Muscle of back (tissue), 11 donors: ENCODE results near the gene TNP2. TPM values are rescaled to one million over a fixed set of nuclear protein-coding genes. Genes with fewer than 3 reads are reported as not detected.
A peak's percentile ranks its signal among the peaks of the same experiment; 100 is the strongest.

Source experiments
- DNase-seq, 3 donors: peaks; one replicate each; pipeline versions ENCODE4 v3.0.0 to v3.0.0-alpha.2; 2013
- polyA plus RNA-seq, 10 donors: library from polyadenylated mRNA; unstranded; fragments of 120-200 nt; gene quantifications; one replicate each; pipeline ENCODE4 v1.2.1, GENCODE V29; 2013; ENCODE audit not compliant: insufficient read length in 10 of 10

TNP2 gene
- polyA plus RNA-seq, 10 donors = not detected

DNA sequence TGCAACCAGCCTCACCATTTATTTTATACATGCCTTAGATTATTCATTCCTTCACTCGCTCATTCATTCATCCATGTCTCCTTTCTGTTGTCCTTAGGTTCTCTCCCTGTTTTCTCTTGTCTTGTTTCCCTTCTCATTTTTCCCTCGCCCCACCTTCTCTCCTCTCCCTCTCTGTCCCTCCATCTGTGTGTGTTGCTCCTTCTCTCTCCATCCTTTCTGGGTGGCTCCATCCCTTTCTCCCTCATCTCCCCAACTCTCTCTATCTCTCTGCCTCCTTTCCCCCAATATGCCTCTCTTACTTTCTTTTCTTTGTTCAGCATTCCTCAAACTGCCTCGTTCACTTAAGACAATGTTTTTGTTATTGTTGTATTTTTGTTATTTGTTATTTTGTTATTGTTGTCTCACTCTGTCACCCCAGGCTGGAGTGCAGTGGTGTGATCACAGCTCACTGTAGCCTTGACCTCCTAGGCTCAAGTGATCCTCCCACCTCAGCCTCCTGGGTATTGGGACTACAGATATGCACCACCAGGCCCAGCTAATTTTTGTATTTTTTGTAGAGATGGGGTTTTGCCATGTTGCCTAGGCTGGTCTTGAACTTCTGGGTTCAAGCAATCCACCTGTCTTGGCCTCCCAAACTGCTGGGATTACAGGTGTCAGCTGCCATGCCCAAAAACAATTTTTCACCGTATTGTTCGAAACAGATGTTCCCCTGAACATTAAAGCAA is 27.5 kb downstream of the TNP2 start:
- DNase-seq = no peak

DNA sequence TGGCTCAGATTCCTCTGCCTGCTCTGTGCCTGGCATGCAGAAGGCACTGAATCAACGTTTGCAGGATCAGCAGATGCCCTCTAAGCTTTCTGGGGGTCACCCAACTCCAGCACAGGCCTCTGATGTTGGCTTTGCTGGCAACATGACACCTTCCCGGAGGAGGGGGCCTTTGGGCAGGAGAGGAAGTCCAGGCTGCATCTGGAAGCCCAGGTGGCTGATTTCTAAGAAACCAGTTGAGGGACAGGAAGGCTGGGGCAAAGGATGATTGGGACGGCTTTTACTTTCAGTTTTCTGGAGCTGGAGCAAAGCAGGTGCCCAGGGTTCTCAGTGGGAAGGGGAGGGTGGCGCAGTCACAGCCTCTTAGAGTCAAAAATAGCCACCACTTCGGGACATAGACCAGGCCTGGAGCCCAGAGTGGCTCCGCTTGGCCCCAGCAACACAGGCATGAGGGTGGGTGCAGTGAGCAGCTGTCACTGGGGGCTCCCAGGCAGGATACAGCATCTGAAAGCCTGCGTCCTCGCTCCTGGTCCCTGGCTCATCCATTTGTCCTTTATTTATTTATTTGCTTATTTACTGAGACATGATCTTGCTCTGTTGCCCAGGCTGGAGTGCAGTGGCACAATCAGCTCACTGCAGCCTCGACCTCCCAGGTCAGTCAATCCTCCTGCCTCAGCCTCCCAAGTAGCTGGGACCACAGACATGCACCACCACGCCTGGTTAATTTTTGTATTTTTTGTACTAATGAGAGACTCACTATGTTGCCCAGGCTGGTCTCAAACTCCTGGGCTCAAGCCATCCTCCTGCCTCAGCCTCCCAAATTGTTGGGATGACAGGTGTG is 28.3 kb downstream of the TNP2 start:
- DNase-seq = no peak

DNA sequence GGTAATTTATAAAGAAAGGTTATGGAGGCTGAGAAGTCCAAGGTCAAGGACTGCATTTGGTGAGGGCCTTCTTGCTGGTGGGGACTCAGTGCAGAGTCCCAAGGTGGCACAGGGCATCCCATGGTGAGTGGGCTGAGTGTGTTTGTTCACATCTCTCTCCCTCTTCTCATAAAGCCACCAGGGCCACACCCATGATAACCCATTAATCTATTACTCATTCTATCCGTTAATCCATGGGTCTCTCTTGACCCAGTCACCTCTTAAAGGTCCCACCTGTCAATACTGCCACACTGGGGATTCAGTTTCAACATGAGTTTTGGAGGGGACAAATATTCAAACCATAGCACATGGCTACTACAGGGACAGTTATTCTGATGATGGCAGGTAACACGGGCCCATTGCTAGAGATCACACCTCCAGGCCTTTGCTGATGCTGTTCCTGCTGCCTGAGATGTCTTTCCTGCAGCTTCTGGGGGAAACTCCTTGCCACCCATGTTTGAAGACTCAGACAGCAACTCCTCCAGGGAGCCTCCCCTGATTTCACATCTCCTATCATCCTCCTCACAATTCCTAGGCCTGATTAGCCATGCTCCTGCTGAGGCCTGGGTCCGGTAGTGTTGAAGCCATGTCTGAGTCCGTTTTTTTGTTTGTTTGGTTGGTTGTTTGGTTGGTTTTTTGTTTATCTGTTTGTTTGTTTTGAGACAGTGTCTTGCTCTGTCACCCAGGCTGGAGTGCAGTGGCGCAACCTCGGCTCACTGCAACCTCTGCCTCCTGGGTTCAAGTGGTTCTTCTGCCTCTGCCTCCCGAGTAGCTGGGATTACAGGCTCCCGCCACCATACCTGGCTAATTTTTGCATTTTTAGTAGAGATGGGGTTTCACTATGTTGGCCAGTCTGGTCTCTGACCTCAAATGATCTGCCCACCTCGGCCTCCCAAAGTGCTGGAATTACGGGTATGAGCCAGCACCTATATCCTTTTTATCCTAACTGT is 29.2 kb downstream of the TNP2 start:
- DNase-seq = no peak

DNA sequence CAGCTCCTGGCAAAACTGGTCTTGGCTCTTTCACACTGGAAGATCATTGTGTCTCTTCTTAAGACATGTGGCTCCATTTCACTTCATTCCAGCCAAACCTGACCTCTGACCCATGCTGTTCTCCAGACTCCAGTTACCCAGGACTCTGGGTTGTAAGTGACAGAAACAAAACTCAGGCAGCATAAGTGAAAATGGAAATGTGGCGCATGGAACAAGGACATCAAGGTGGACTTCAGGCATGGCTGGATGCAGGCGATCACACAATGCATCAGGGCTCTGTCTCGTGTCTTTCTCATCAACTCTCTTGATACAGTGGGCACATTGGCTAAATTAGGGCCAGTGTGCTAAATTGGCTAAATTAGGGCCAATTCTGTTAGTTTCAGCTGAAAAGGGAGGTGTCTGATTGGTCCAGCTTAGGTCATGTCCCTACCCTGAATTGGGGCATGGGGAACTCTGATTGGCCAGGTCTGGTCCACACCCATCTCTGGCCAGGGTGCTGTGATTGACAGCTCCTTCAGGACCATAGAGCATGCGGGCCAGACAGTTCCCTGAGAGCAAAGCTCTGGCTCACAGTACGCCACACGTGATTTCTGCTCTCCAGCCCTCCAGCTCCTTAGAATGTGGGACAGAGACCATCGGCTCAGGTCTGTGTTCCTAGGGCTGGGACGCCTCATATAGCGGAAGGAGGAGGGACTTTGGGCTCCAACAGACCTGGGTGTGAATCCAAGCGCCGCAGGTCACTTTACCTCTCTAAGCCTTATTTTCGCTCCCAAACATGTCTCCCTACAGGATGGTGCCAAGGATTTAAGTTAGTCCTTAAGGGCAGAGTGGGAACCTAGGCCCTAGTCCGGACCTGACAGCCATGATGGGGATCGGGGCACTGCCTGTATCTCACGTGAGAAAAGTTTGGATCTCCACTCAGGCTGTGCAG is 30.6 kb downstream of the TNP2 start:
- DNase-seq = no peak

DNA sequence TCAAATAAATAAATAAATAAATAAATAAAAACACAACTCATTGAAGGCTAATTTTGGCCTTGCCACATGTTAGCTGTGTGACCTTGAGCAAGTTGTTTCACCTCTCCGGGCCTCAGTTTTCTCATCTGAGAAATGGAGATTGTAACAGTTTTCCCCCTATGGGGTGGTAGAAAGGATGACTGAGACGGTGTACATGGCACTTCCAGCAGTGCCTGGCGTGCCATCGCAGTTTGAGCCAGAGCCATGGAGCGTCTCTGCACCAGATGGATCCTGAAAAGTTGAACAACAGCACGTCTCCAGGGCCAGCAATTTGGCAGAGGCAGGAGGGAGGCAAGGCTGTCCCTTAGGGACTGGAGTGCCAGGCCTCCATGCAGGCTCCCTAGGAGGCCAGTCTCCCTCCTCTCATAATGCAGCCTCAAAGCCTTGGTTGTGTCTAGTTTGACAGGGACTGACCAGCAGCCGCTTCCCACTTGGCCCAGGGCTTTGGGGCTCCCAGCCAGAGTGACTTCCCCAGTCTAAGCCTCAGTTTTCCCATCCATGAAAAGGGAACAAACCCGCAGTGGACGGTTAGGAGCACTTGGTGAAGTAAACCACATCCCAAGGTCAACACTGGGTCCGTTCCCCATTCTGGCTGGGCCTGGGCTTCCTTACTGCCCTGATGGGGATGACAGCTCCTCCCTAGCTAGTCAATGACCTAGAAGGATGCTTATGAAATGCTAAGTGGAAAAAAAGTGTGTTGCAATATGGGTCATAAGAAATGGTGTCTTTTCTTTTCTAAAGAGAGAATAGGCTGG is 32.5 kb downstream of the TNP2 start:
- DNase-seq = no peak

DNA sequence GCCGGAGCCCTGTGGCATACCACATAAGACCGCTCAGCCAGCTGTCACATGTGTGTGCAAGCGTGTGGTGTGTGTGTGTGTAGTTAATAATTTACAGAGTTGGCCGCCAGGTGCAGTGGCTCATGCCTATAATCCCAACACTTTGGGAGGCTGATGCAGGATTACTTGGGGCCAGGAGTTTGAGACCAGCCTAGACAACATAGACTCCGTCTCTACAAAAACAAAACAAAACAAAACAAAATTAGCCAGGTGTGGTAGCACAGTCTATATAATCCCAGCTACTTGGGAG is 33.5 kb downstream of the TNP2 start:
- DNase-seq = no peak

DNA sequence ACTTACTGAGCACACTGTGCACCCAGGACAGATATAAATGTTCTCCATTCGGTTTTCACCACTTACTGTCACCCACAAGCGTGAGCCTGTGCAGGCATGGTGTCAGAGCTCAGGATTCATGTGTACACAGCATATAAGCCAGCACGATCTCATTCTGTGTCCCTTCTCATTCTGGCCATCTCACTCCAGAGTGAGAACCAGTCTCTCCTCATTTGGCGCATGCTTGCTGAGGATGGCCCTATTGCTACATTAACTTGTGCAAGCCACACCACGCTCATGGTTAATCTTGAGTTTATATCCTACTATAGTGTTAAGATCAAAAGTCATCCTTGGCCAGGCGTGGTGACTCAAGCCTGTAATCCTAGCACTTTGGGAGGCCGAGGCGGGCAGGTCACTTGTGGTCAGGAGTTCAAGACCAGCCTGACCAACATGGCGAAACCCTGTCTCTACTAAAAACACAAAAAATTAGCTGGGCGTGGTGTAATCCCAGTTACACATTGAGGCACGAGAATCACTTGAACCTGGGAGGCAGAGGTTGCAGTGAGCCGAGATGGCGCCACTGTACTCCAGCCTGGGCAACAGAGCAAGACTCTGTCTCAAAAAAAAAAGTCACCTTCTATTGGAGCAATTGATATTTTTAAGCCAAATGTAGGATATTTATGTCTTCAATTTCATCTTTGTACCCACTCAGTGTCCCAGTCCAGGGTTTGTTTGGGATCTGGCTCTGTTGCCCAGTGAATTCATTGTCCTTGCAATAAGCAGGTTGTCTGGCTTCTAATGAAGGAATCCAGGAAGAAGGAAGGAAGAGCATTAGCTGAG is 34.0 kb downstream of the TNP2 start:
- no peak for DNase-seq

DNA sequence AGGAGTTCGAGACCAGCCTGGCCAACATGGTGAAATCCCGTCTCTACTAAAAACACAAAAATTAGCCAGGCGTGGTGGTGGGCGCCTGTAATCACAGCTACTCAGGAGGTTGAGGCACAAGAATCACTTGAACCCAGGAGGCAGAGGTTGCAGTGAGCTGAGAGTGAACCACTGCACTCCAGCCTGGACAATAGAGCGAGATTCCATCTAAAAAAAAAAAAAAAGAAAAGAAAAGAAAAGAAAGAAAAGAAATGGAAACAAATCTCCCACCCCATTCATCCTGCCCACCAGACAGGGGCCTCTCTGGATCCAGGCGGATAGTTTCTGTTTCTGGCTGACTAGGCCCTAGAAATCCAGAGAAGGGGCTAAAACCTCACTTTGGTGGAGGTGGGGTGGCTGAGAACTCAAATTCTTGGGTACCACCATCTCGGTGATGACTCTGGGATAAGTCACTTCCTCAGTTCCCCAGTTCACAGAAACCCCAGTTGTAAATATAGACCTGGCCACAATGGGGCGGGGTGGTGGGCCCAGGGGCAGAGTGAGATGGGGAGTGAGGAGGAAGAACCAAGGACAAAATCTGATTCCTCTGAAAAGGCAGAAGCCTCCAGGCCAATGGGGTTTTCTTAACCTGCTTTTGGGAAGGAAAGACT is 35.3 kb downstream of the TNP2 start:
- no peak for DNase-seq

DNA sequence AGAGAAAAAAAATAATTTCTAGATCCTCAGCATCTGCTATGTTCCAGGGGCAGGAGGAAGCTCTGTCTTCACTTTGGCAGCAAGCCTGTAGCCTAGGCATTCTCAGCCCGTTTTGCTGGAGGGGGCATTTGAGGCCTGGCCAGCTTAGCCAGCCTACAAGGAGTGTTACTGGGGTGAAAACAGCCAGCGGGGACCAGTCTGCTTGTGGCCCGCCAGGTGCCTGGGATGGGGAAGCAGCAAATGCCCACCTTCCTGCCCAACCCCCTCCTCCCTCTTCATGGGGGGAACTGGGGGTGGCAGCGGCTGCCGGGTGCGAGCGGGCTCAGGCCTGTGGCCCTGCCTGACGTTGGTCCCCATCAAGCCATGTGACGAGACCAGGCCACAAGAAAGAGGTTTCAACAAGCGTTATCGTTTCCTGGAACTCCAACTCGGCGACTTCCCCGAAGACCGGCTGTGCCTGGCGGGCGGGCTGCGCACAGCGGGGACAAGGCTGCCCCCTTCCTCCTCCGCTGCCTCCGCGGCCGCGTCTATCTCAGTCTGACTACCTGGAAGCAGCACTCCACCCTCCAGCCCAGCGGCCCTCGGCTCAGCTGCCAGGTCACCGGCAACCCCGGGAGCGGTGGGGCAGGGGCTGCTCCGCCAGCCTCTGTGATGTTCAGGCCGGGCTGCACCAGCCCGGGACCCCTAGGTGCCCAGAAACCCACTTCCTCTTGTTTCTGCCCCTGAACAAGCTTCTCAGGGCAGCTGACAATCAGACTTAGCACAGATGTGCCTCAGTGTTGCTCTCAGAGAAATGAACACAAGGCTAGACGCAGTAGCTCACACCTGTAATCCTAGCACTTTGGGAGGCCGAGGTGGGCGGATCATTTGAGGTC is 36.0 kb downstream of the TNP2 start:
- DNase-seq = peak in 1 of 3 donors; percentile 37

DNA sequence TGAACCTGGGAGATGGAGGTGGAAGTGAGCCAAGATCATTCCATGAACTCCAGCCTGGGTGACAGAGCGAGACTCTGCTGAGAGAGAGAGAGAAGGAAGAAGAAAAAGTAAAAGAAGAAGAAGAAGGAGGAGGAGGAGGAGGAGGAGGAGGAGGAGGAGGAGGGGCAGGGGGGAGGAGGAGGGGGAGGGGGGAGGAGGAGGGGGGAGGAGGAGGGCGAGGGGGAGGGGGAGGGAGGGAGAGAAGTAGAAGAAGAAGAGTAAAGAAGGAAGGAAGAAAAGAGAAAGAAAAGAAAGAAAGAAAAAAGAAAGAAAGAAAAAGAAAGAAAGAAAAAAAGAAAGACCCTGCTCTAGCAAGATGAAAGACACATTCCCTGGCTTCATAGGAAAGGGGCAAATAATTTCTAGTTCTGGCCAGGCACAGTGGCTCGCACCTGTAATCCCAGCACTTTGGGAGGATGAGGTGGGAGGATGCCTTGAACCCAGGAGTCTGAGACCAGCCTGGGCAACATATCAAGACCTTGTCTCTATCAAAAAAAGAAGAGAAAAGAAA is 36.7 kb downstream of the TNP2 start:
- DNase-seq = no peak

DNA sequence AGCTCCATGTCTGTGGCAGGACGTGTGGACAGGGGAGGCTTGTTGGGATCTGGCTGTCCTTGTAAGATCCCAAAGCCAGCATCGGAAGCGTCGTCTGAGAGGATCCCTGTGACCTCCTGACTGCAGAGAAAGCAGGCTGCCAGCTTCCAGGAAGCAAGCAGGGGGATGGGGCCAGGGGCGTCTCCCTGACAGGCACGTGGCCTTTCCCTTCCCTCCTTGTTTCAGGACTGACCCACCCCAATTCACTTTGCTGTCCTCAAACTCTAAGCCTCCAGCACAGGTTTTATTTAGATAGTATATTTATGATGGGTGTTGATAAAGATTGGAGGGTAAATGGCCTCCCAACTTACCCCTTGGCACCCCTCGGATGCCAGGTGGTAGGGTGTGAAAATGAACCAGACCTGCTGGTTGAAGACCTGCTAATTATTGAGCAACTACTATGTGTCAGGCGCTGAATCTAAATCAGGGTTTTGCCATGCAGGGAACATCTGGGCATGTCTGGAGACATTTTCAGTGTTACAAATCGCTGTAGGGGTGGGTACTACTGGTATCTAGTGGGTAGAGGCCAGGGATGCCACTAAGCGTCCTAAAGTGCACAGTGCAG is 37.7 kb downstream of the TNP2 start:
- no peak for DNase-seq

DNA sequence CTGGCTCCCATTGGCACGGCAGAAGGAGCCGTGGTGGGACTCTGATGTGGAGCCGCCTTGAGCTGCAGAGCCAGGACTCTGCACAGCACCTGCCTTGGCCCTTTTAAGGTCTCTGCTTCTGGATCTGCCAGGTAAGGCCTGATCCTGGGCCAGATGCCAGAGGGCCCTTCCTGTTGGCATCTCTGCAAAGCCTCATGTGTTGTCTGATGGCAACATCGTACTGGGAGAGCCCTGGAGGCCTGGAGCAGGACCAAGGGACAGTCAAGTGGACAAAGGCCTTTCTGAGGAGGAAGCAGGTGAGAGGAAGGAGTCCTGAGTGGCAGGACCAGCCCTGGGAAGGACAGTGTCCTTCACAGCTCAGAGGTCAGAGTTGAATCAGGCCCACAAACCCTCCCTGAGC is 39.2 kb downstream of the TNP2 start:
- DNase-seq = no peak

DNA sequence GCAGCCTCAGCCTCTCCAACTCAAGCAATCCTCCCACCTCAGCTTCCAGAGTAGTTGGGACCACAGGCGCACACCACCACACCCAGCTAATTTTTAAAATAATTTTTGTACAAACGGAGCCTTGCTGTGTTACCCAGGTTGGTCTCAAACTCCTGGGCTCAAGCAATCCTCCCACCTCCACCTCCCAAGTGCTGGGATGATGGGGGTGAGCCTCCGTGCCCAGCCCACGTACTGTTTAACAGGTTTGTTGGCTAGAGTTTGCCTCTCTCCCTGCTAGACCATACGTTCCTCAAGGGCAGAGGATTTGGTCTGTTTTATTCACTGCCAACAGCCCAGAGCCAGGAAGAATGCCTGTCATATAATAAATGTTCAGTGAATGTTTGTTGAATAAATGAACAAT is 39.7 kb downstream of the TNP2 start:
- DNase-seq = no peak

DNA sequence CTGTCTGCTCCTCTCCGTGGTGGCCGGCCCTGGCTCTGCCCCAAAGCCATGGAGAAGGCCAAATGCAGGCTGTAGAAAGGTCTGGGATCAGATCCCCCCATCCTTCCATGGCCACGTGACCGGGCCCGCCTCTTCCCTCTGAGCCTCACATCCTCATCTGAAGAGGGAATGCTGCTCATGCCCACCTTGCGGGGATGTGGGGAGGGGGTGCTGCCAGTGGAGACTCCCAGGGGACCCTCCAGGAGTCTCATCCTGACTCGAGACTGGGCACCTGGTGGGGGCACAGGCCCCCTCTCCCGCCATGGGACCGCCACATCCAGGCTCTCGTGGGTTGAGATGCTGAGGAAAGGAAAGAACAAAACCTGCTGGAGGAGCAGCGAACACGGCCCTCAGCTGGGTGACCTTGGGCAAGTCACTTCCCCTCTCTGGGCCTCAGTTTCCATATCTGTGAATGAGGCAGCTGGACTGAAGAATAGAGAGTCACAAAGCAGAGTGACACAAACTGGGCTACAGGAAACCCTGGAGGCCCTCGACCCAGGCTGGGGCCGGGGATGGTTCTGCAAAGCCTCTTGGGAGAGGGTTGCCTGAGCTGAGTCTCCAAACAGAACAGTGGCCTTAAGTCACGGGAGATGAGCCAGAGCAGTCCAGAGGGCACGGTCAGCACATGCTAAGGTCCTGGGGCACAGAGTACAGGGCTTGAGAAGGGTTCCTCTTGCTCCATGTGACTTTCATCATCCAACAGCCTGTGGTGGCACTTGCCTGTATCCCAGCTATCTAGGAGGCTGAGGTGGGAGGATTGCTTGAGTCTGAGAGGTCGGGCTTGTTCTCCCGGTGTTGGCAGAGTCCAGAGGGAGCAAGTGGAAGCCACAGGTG is 43.2 kb downstream of the TNP2 start:
- DNase-seq = no peak

DNA sequence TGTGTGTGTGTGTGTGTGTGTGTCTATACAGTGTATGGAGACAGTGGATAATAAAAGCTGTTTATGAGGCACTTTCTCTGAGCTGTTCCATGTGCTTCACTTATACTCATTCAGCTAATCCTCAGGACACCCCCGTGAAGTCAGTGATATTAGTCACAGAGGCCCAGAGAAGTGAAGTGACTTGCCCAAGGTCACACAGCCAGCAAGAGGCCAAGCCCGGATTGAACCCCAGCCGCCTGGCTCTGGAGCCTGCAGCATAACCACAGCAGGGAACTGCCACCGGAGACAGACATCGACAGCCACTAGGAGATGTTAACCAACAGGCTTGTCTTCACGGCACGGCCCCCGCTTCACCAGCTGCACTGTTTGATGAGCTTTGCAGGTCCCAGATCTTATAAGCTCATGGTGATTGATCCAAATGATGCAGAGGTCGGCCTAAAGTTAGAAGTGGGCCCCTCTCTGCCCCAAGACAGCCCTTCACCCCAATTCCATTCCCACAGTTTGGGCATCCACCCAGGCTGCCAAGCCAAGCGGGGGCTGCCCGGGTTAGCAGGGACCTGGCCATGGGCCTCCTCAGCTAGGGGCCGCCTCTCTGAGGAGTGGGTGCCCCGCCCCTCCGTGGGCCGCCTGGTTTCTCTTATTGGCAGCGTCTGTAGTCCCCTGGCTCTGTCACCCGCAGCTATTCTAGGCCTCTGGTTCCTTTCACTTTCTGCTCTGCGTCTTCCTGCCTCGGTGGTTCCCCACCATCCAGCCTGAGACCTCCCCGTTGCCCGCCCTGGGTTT is 44.0 kb downstream of the TNP2 start:
- DNase-seq = no peak
